Calu3 (cell line): ENCODE data around the gene ACO2. TPM values are rescaled to one million over a fixed set of nuclear protein-coding genes. Genes with fewer than 3 reads are reported as not detected.

Source experiments
- BruUV-seq: library from RNA; stranded (reverse); fragments of 400-500 nt; replicated peaks from 2 replicates; lab custom pipeline; 2021; lab: Mats Ljungman, UMichigan
- CTCF ChIA-PET: fragments of 300-600 bp; sonication (Branson Sonifier 250); formaldehyde crosslinking; loops from one replicate; lab custom pipeline; 2022; ENCODE audit warnings: antibody characterized with exemption; lab: Charles Lee
- DNase-seq: peaks from one replicate; pipeline ENCODE4 v3.0.0; 2022
- H3K27ac Mint-ChIP-seq: one replicate; pipeline ENCODE4 v1.8.0; 2022; ENCODE audit warnings: mixed read lengths; ENCODE audit not compliant: unreplicated experiment
- H3K27me3 Mint-ChIP-seq: one replicate; pipeline ENCODE4 v1.8.0; 2022; ENCODE audit warnings: mixed read lengths; ENCODE audit not compliant: unreplicated experiment
- H3K36me3 Mint-ChIP-seq: one replicate; pipeline ENCODE4 v1.8.0; 2022; ENCODE audit warnings: mild to moderate bottlenecking, moderate library complexity, mixed read lengths; ENCODE audit not compliant: insufficient read depth, unreplicated experiment
- H3K4me1 Mint-ChIP-seq: one replicate; pipeline ENCODE4 v1.8.0; 2022; ENCODE audit warnings: mild to moderate bottlenecking, low read depth, mixed read lengths; ENCODE audit not compliant: unreplicated experiment
- H3K4me3 Mint-ChIP-seq: one replicate; pipeline ENCODE4 v1.8.0; 2022; ENCODE audit warnings: mild to moderate bottlenecking, low read depth, moderate library complexity, mixed read lengths; ENCODE audit not compliant: unreplicated experiment
- H3K9me3 Mint-ChIP-seq: one replicate; pipeline ENCODE4 v1.8.0; 2022; ENCODE audit warnings: low read depth, mixed read lengths; ENCODE audit not compliant: unreplicated experiment
- intact Hi-C: fragments of 100-400 bp; cut with micrococcal nuclease; formaldehyde crosslinking; loops from one replicate; pipeline ENCODE4 v1.10.0; 2022; ENCODE audit not compliant: unreplicated experiment
- total RNA-seq: library from RNA; stranded (reverse); gene quantifications from 2 replicates; pipeline ENCODE4 v1.2.3, GENCODE V29; 2022
- TF ChIP-seq, protein P1 (sequence below): fragments of 200-600 bp; IDR thresholded peaks from one replicate; pipeline ENCODE4 v1.8.0; 2022; ENCODE audit warnings: antibody characterized with exemption; ENCODE audit not compliant: unreplicated experiment

The ACO2 gene
- total RNA-seq, 1 experiment from 2014 or later = 94.0 TPM

GRCh38 chr22:41513391-41513790 lies 44.5 kb downstream of the ACO2 start:
- DNase-seq = no peak
- CTCF ChIA-PET = interaction anchor here (0.6 kb wide), 1 partner anchor 36 kb away, joined by 3 read pairs; no protein-coding TSS in a partner anchor

DNA sequence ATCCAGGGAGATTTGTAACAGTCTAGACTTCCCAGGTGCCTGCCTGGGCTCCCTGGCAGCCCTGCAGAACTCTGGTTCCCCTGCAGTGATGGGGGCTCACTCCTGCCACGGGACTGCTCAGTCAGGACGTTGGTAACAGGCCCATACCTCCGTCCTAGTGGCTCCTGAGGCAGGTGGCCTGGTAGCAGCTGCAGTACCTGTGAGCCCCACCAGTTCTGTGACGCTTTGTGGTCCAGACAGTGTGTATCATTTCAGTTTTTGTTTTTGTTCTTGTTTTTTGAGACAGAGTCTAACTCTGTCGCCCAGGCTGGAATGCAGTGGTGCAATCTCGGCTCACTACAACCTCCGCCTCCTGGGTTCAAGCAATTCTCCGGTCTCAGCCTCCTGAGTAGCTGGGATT lies 47.5 kb downstream of the ACO2 start:
- no peak for DNase-seq
- TF ChIP-seq, protein P1, sequence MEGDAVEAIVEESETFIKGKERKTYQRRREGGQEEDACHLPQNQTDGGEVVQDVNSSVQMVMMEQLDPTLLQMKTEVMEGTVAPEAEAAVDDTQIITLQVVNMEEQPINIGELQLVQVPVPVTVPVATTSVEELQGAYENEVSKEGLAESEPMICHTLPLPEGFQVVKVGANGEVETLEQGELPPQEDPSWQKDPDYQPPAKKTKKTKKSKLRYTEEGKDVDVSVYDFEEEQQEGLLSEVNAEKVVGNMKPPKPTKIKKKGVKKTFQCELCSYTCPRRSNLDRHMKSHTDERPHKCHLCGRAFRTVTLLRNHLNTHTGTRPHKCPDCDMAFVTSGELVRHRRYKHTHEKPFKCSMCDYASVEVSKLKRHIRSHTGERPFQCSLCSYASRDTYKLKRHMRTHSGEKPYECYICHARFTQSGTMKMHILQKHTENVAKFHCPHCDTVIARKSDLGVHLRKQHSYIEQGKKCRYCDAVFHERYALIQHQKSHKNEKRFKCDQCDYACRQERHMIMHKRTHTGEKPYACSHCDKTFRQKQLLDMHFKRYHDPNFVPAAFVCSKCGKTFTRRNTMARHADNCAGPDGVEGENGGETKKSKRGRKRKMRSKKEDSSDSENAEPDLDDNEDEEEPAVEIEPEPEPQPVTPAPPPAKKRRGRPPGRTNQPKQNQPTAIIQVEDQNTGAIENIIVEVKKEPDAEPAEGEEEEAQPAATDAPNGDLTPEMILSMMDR = no peak
- Mint-ChIP-seq H3K4me1 (peaks cover 24% of the 10 kb centered on the region), H3K9me3 (no peaks in the 10 kb centered on the region), H3K27ac (no peak overlapping the region), H3K4me3 (no peak overlapping the region), H3K27me3 (no peaks in the 10 kb centered on the region), H3K36me3 (peaks cover 57% of the 10 kb centered on the region)
- intact Hi-C loops = no loop called here
- BruUV-seq = no TSS peak
- CTCF ChIA-PET = interaction anchor here (1.2 to 2.0 kb wide), 3 partner anchors 71 to 594 kb away, joined by 3 to 34 read pairs (median 5); no protein-coding TSS in a partner anchor

More at GRCh38 chr22:41513391-41513790, 44.5 kb downstream of the ACO2 start:
- Mint-ChIP-seq H3K36me3 (peaks cover 41% of the 10 kb centered on the region), H3K4me1 (peaks cover 46% of the 10 kb centered on the region), H3K27ac (peak overlapping the region; percentile 10), H3K4me3 (no peak overlapping the region), H3K27me3 (no peaks in the 10 kb centered on the region), H3K9me3 (no peaks in the 10 kb centered on the region)
- intact Hi-C loops = no loop called here
- TF ChIP-seq, protein P1 = no peak
- no TSS peak for BruUV-seq

- peak; percentile 84 for DNase-seq
- Mint-ChIP-seq H3K4me3 (no peak overlapping the region), H3K27ac (no peak overlapping the region), H3K9me3 (no peaks in the 10 kb centered on the region), H3K27me3 (no peaks in the 10 kb centered on the region), H3K4me1 (peaks cover 15% of the 10 kb centered on the region), H3K36me3 (peaks cover 58% of the 10 kb centered on the region)
- TF ChIP-seq, protein P1 = peak; percentile 92
- no TSS peak for BruUV-seq
- CTCF ChIA-PET = interaction anchor here (0.7 to 2.0 kb wide), 8 partner anchors 10 to 595 kb away, joined by 3 to 34 read pairs (median 4); partner anchors contain the start of genes ACO2, PHF5A and PMM1
- intact Hi-C loops = loop anchor here (1.0 kb wide), 1 partner anchor 114 kb away; no protein-coding TSS in a partner anchor
Observed at GRCh38 chr22:41517172-41518047, 48.5 kb downstream of the ACO2 start.

DNA sequence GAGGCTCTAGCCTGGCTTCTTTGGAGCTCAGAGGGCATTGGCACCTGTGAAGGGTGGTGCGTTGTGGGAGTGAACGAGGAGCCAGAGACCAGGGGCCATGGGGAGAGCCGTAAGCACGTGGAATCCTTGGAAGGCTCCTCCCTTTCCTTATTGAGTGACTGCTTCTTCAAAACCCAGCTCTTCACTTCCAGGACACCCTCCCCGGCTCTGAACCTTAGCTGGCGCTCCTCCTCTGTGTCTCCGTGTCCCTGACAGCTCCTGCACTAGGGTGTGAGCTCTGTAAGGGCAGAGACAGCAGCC lies 49.1 kb downstream of the ACO2 start:
- no peak overlapping the region for H3K4me3 Mint-ChIP-seq
- peaks cover 9% of the 10 kb centered on the region for H3K4me1 Mint-ChIP-seq
- peaks cover 58% of the 10 kb centered on the region for H3K36me3 Mint-ChIP-seq
- no peaks in the 10 kb centered on the region for H3K27me3 Mint-ChIP-seq
- no peak for DNase-seq
- H3K27ac Mint-ChIP-seq = no peak overlapping the region
- TF ChIP-seq, protein P1 = peak; percentile 31
- intact Hi-C loops = no loop called here
- CTCF ChIA-PET = interaction anchor here (0.7 to 2.0 kb wide), 5 partner anchors 9 to 872 kb away, joined by 4 to 34 read pairs (median 4); partner anchors contain the start of gene PMM1
- no TSS peak for BruUV-seq
- H3K9me3 Mint-ChIP-seq = no peaks in the 10 kb centered on the region
